Measurements from ENCODE around the gene AMER3. TPM values are rescaled to one million over a fixed set of nuclear protein-coding genes. Genes with fewer than 3 reads are reported as not detected.

Gene AMER3
- total and polyA plus RNA-seq, 10 of the 15 experiments (the other 5 are each of a cell fraction or from before 2014, with no cell fraction given), result not detected

DNA sequence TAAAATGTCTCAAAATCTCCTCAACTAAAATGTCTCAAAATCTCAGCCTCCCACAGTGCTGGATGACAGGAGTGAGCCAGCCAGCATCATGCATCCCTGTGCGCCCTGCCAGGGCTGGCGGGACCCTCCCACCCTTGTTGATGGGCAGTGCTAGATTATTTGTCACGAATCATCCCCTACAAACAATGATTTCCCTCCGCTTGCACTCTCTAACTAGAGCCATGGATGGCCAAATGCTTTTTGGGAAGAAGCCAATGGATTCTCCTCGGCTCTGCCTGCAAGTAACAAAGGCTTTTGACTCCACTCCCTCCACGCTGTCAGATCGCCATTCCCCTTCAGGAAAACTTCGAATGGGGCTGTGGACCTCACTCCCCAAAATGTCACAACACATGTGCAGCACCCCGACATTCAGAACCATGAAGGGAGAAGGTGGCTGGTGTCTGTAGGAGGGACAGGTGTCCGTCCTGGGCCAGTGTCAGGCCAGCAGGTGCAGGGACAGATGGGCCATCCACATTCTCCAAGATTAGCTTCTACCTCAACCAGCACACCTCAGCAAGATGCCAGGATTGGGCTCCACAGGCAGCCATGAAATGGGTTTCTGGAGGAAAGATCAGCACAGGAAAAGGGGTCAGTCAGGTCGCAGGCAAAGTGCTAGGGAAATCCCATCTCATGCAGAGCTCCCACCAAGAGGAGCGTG is 11.5 kb downstream of the AMER3 start:
- H4K20me1 ChIP-seq (ENCODE audit: control insufficient read depth, insufficient read depth), result no peaks in the 10 kb centered on the region
- ATAC-seq (no peak), FAIRE-seq (no peak), DNase-seq (ENCODE audit: low read depth, low spot score) (no peak)
- ChIA-PET POLR2A (no interaction called here), CTCF (no interaction called here), RAD21 (ENCODE audit: unreplicated experiment) (no interaction called here), SMC1A (ENCODE audit: uncharacterized antibody, unreplicated experiment) (no interaction called here)
- no TSS peak for BruUV-seq (replicated peaks)
- no peak overlapping the region for H2AFZ ChIP-seq (ENCODE audit: control insufficient read depth, low read depth, low read length)
- in situ Hi-C loops (cut with MboI), result no loop called here
- intact Hi-C loops (cut with micrococcal nuclease; ENCODE audit: unreplicated experiment), result no loop called here
- no peaks in the 10 kb centered on the region for H3K79me2 ChIP-seq (ENCODE audit: control insufficient read depth, insufficient read depth, low read length)
- no peak overlapping the region for H3K27ac ChIP-seq (ENCODE audit: control insufficient read depth, insufficient read depth)
- H3K9me3 ChIP-seq (replicated peaks; ENCODE audit: control insufficient read depth, insufficient read depth, low read length), result no peaks in the 10 kb centered on the region
- 10% methylated on average over 12 of the region's 12 CpGs for WGBS (ENCODE audit: insufficient coverage, insufficient replicate concordance, low lambda C conversion rate, missing lambda C conversion rate)
- no peak overlapping the region for H3K9ac ChIP-seq (ENCODE audit: control insufficient read depth, insufficient read depth, low read length)
- H3K4me2 ChIP-seq (ENCODE audit: control insufficient read depth, insufficient read depth), result no peak overlapping the region
- H3K27me3 ChIP-seq (replicated peaks in 1 of 2; ENCODE audit: control insufficient read depth in 2 of 2, insufficient read depth in 2 of 2, low read length in 1 of 2), result peaks cover 0 to 1% of the 10 kb centered on the region in 2 experiments; a peak in 2 of 4 replicates
- H3K36me3 ChIP-seq (ENCODE audit: control insufficient read depth in 2 of 2, insufficient read depth in 2 of 2, low read length in 1 of 2), result no peaks in the 10 kb centered on the region
- H3K4me3 ChIP-seq, result no peak overlapping the region
- no peaks in the 10 kb centered on the region for H3K4me1 ChIP-seq (ENCODE audit: control insufficient read depth, insufficient read depth, low read length)
- TF ChIP-seq, protein P1, sequence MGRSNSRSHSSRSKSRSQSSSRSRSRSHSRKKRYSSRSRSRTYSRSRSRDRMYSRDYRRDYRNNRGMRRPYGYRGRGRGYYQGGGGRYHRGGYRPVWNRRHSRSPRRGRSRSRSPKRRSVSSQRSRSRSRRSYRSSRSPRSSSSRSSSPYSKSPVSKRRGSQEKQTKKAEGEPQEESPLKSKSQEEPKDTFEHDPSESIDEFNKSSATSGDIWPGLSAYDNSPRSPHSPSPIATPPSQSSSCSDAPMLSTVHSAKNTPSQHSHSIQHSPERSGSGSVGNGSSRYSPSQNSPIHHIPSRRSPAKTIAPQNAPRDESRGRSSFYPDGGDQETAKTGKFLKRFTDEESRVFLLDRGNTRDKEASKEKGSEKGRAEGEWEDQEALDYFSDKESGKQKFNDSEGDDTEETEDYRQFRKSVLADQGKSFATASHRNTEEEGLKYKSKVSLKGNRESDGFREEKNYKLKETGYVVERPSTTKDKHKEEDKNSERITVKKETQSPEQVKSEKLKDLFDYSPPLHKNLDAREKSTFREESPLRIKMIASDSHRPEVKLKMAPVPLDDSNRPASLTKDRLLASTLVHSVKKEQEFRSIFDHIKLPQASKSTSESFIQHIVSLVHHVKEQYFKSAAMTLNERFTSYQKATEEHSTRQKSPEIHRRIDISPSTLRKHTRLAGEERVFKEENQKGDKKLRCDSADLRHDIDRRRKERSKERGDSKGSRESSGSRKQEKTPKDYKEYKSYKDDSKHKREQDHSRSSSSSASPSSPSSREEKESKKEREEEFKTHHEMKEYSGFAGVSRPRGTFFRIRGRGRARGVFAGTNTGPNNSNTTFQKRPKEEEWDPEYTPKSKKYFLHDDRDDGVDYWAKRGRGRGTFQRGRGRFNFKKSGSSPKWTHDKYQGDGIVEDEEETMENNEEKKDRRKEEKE (IDR thresholded peaks at IDR 0.05), result no peak
- TF ChIP-seq PML (IDR thresholded peaks at IDR 0.05; ENCODE audit: low read length), result no peak
- no peak for TF ChIP-seq ZSCAN29 (IDR thresholded peaks at IDR 0.05)
- TF ChIP-seq HCFC1 (IDR thresholded peaks at IDR 0.05; ENCODE audit: low read length), result no peak
- no peak for TF ChIP-seq BHLHE40 (IDR thresholded peaks at IDR 0.05; ENCODE audit: borderline replicate concordance in 1 of 2, low read depth in 2 of 2, low read length in 1 of 2)
